CD4-positive, CD25-positive, alpha-beta regulatory T cell (primary cell): ENCODE measurements around the gene VSTM4. TPM values are rescaled to one million over a fixed set of nuclear protein-coding genes. Genes with fewer than 3 reads are reported as not detected.

Source experiments
- ATAC-seq, 2 donors: fragments of 150-1000 bp; cut with Tn5 transposase; one replicate each; pipeline ENCODE4 v1.10.0; 2021; ENCODE audit warnings: low read depth in 2 of 2, moderate number of reproducible peaks in 2 of 2, moderate library complexity in 1 of 2
- DNase-seq, 3 donors: peaks; one replicate each; pipeline versions ENCODE4 v3.0.0 to v3.0.0-alpha.2; 2012 to 2022; ENCODE audit warnings: mixed read lengths in 1 of 3
- H3K27ac ChIP-seq: one replicate; pipeline ENCODE4 v1.7.0; 2013; ENCODE audit warnings: mild to moderate bottlenecking, low read length; ENCODE audit not compliant: insufficient read depth, poor library complexity, severe bottlenecking
- H3K27me3 ChIP-seq: one replicate; pipeline ENCODE4 v1.7.0; 2013; ENCODE audit warnings: low read length; ENCODE audit not compliant: control insufficient read depth, insufficient read depth
- H3K36me3 ChIP-seq: one replicate; pipeline ENCODE4 v1.7.0; 2013; ENCODE audit warnings: mild to moderate bottlenecking, low read length, moderate library complexity; ENCODE audit not compliant: control insufficient read depth, insufficient read depth
- H3K4me1 ChIP-seq: 2 replicates; pipeline ENCODE4 v1.7.0; 2013; ENCODE audit warnings: mild to moderate bottlenecking, low read length; ENCODE audit not compliant: insufficient read depth, control insufficient read depth, poor library complexity, severe bottlenecking
- H3K4me3 ChIP-seq: one replicate; pipeline ENCODE4 v1.7.0; 2013; ENCODE audit warnings: low read depth, mild to moderate bottlenecking, low read length, moderate library complexity
- H3K9me3 ChIP-seq, 2 experiments: 1 replicate in 1 of 2; 2 replicates in 1 of 2; pipeline ENCODE4 v1.7.0; 2013; ENCODE audit warnings: low read length in 2 of 2, mild to moderate bottlenecking in 1 of 2, moderate library complexity in 1 of 2; ENCODE audit not compliant: control insufficient read depth in 2 of 2
- H3K27ac Mint-ChIP-seq, 3 donors: one replicate each; pipeline ENCODE4 v1.8.0; 2020 to 2022; ENCODE audit warnings: mild to moderate bottlenecking in 3 of 3, mixed read lengths in 3 of 3, moderate library complexity in 2 of 3
- H3K27me3 Mint-ChIP-seq: one replicate; pipeline ENCODE4 v1.8.0; 2022; ENCODE audit warnings: mild to moderate bottlenecking, mixed read lengths
- H3K36me3 Mint-ChIP-seq: one replicate; pipeline ENCODE4 v1.8.0; 2020; ENCODE audit warnings: mixed read lengths
- H3K4me1 Mint-ChIP-seq, 4 donors: one replicate each; pipeline ENCODE4 v1.8.0; 2020 to 2022; ENCODE audit warnings: mixed read lengths in 4 of 4, mild to moderate bottlenecking in 1 of 4
- H3K4me3 Mint-ChIP-seq, 4 donors: one replicate each; pipeline ENCODE4 v1.8.0; 2020 to 2022; ENCODE audit warnings: mild to moderate bottlenecking in 4 of 4, mixed read lengths in 4 of 4, moderate library complexity in 3 of 4
- H3K9me3 Mint-ChIP-seq, 7 donors: one replicate each; pipeline ENCODE4 v1.8.0; 2020 to 2022; ENCODE audit warnings: mixed read lengths in 7 of 7, mild to moderate bottlenecking in 3 of 7, moderate library complexity in 2 of 7
- polyA plus RNA-seq, 4 donors: library from polyadenylated mRNA; unstranded; fragments of 300-500 nt; fragmentation: Illumina TruSeq; gene quantifications; one replicate each; pipeline ENCODE4 v1.2.3, GENCODE V29; 2021
- total RNA-seq: library from RNA; stranded (reverse); gene quantifications from one replicate; pipeline ENCODE4 v1.2.3, GENCODE V29; 2022

VSTM4 gene
- total and polyA plus RNA-seq, 5 donors from 2014 or later, result 0.05 TPM; not detected in 4

GRCh38 chr10:49109669-49110340, 5.5 kb downstream of the VSTM4 start:
- H3K4me3 Mint-ChIP-seq, result no peak overlapping the region
- H3K36me3 Mint-ChIP-seq, result no peaks in the 10 kb centered on the region
- ATAC-seq (no peak), DNase-seq (no peak)
- H3K27ac Mint-ChIP-seq, result no peak overlapping the region
- Histone ChIP-seq H3K4me1 (no peaks in the 10 kb centered on the region), H3K36me3 (no peaks in the 10 kb centered on the region), H3K27ac (no peak overlapping the region), H3K4me3 (no peak overlapping the region), H3K27me3 (no peaks in the 10 kb centered on the region), H3K9me3 (no peaks in the 10 kb centered on the region)
- peaks cover 0 to 5% (median 2%) of the 10 kb centered on the region in 4 donors for H3K4me1 Mint-ChIP-seq
- peaks cover 22% of the 10 kb centered on the region for H3K27me3 Mint-ChIP-seq
- no peaks in the 10 kb centered on the region for H3K9me3 Mint-ChIP-seq

GRCh38 chr10:49108656-49109055, 6.7 kb downstream of the VSTM4 start:
- Histone ChIP-seq H3K4me1 (no peaks in the 10 kb centered on the region), H3K4me3 (no peak overlapping the region), H3K9me3 (no peaks in the 10 kb centered on the region), H3K36me3 (no peaks in the 10 kb centered on the region), H3K27ac (no peak overlapping the region), H3K27me3 (no peaks in the 10 kb centered on the region)
- Mint-ChIP-seq H3K9me3 (peaks cover 0 to 2% (median 0%) of the 10 kb centered on the region in 7 donors), H3K4me1 (peaks cover 0 to 3% (median 0%) of the 10 kb centered on the region in 4 donors), H3K27me3 (peaks cover 11% of the 10 kb centered on the region), H3K4me3 (no peak overlapping the region), H3K27ac (no peak overlapping the region), H3K36me3 (no peaks in the 10 kb centered on the region)
- DNase-seq, result no peak
- ATAC-seq, result no peak

GRCh38 chr10:49107887-49108267, 7.4 kb downstream of the VSTM4 start:
- no peak overlapping the region for H3K27ac ChIP-seq
- no peak overlapping the region for H3K27ac Mint-ChIP-seq
- no peaks in the 10 kb centered on the region for H3K9me3 ChIP-seq
- no peak for ATAC-seq
- no peak for DNase-seq
- H3K4me3 Mint-ChIP-seq, result no peak overlapping the region
- no peaks in the 10 kb centered on the region for H3K36me3 Mint-ChIP-seq
- no peak overlapping the region for H3K4me3 ChIP-seq
- no peaks in the 10 kb centered on the region for H3K4me1 Mint-ChIP-seq
- H3K27me3 ChIP-seq, result no peaks in the 10 kb centered on the region
- peaks cover 0 to 2% (median 0%) of the 10 kb centered on the region in 7 donors for H3K9me3 Mint-ChIP-seq
- H3K4me1 ChIP-seq, result no peaks in the 10 kb centered on the region
- no peaks in the 10 kb centered on the region for H3K36me3 ChIP-seq
- peaks cover 5% of the 10 kb centered on the region for H3K27me3 Mint-ChIP-seq

GRCh38 chr10:49107111-49107886, 8.0 kb downstream of the VSTM4 start:
- no peaks in the 10 kb centered on the region for H3K9me3 ChIP-seq
- ATAC-seq (no peak), DNase-seq (no peak)
- Mint-ChIP-seq H3K4me3 (no peak overlapping the region), H3K9me3 (peaks cover 0 to 2% (median 0%) of the 10 kb centered on the region in 7 donors), H3K36me3 (no peaks in the 10 kb centered on the region), H3K27ac (no peak overlapping the region), H3K4me1 (no peaks in the 10 kb centered on the region), H3K27me3 (peaks cover 5% of the 10 kb centered on the region)
- no peak overlapping the region for H3K27ac ChIP-seq
- no peak overlapping the region for H3K4me3 ChIP-seq
- no peaks in the 10 kb centered on the region for H3K4me1 ChIP-seq
- no peaks in the 10 kb centered on the region for H3K36me3 ChIP-seq
- H3K27me3 ChIP-seq, result no peaks in the 10 kb centered on the region

- Mint-ChIP-seq H3K9me3 (peaks cover 0 to 3% (median 0%) of the 10 kb centered on the region in 7 donors), H3K4me3 (no peak overlapping the region), H3K36me3 (no peaks in the 10 kb centered on the region), H3K4me1 (no peaks in the 10 kb centered on the region), H3K27ac (no peak overlapping the region), H3K27me3 (peaks cover 5% of the 10 kb centered on the region)
- ATAC-seq (no peak), DNase-seq (no peak)
- no peak overlapping the region for H3K4me3 ChIP-seq
- no peaks in the 10 kb centered on the region for H3K27me3 ChIP-seq
- no peak overlapping the region for H3K27ac ChIP-seq
- H3K36me3 ChIP-seq, result no peaks in the 10 kb centered on the region
- no peaks in the 10 kb centered on the region for H3K4me1 ChIP-seq
- H3K9me3 ChIP-seq, result no peaks in the 10 kb centered on the region
Measured at GRCh38 chr10:49106451-49106850, 8.9 kb downstream of the VSTM4 start.

DNA sequence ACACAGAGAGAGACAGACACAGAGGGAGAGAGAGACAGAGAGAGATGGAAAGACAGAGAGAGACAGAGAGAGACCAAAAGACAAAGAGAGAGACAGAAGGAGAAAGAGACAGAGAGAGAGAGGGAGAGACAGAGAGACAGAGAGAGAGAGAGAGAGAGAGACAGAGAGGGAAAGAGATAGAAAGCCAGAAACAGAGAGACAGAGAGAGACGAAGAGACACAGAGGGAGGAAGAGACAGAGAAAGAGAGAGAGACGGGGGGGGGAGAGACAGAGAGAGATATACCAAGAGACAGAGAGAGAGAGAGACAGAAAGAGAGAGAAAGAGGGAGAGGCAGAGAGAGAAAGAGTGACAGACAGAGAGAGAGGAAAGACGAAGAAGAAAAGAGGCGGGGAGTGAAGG, 10.2 kb downstream of the VSTM4 start:
- Histone ChIP-seq H3K4me3 (no peak overlapping the region), H3K27me3 (no peaks in the 10 kb centered on the region), H3K9me3 (no peaks in the 10 kb centered on the region), H3K4me1 (no peaks in the 10 kb centered on the region), H3K36me3 (no peaks in the 10 kb centered on the region), H3K27ac (no peak overlapping the region)
- Mint-ChIP-seq H3K4me1 (no peaks in the 10 kb centered on the region), H3K4me3 (no peak overlapping the region), H3K27ac (no peak overlapping the region), H3K27me3 (peaks cover 5% of the 10 kb centered on the region), H3K9me3 (peaks cover 0 to 3% (median 0%) of the 10 kb centered on the region in 7 donors), H3K36me3 (no peaks in the 10 kb centered on the region)
- ATAC-seq (no peak), DNase-seq (no peak)

- peaks cover 0 to 3% (median 0%) of the 10 kb centered on the region in 7 donors for H3K9me3 Mint-ChIP-seq
- H3K36me3 Mint-ChIP-seq, result no peaks in the 10 kb centered on the region
Measured at GRCh38 chr10:49104323-49104722, 11.0 kb downstream of the VSTM4 start.

More at GRCh38 chr10:49104323-49104722, 11.0 kb downstream of the VSTM4 start:
- Histone ChIP-seq H3K9me3 (no peaks in the 10 kb centered on the region), H3K27me3 (no peaks in the 10 kb centered on the region), H3K36me3 (no peaks in the 10 kb centered on the region), H3K4me1 (no peaks in the 10 kb centered on the region), H3K27ac (no peak overlapping the region), H3K4me3 (no peak overlapping the region)
- no peak overlapping the region for H3K4me3 Mint-ChIP-seq
- no peak overlapping the region for H3K27ac Mint-ChIP-seq
- no peaks in the 10 kb centered on the region for H3K4me1 Mint-ChIP-seq
- DNase-seq, result no peak
- no peak for ATAC-seq
- H3K27me3 Mint-ChIP-seq, result peaks cover 1% of the 10 kb centered on the region
